Osteoblast (primary cell): Measurements from ENCODE around the gene MID2. TPM values are rescaled to one million over a fixed set of nuclear protein-coding genes. Genes with fewer than 3 reads are reported as not detected.
A peak's percentile ranks its signal among the peaks of the same experiment; 100 is the strongest.

Experiments
- DNase-seq: peaks from one replicate; pipeline ENCODE4 v3.0.0; 2011; ENCODE audit warnings: low spot score, mixed read lengths; ENCODE audit not compliant: insufficient read length; ENCODE audit errors: missing footprints
- H2AFZ ChIP-seq: 2 replicates; pipeline ENCODE4 v1.6.0; 2011; ENCODE audit warnings: mild to moderate bottlenecking, low read length
- H3K27ac ChIP-seq: 2 replicates; pipeline ENCODE4 v1.5.1; 2011; ENCODE audit warnings: mild to moderate bottlenecking, low read depth, low read length, moderate library complexity
- H3K27me3 ChIP-seq: 2 replicates; pipeline ENCODE4 v1.6.0; 2012; ENCODE audit warnings: mild to moderate bottlenecking, control low read depth, inconsistent platforms, low read length, moderate library complexity; ENCODE audit not compliant: insufficient read depth
- H3K36me3 ChIP-seq: 2 replicates; pipeline ENCODE4 v1.5.1; 2011; ENCODE audit warnings: mild to moderate bottlenecking, low read length, control low read depth, moderate library complexity; ENCODE audit not compliant: insufficient read depth
- H3K4me1 ChIP-seq: 2 replicates; pipeline ENCODE4 v1.5.1; 2011; ENCODE audit warnings: mild to moderate bottlenecking, low read length, control low read depth, moderate library complexity; ENCODE audit not compliant: insufficient read depth
- H3K4me2 ChIP-seq: 2 replicates; pipeline ENCODE4 v1.6.0; 2011; ENCODE audit warnings: mild to moderate bottlenecking, low read length; ENCODE audit not compliant: insufficient read depth
- H3K4me3 ChIP-seq: fragments of 200-600 bp; sonication (generic); 3 replicates; pipeline ENCODE4 v1.5.1; 2012; ENCODE audit warnings: mild to moderate bottlenecking, low read length, inconsistent platforms; ENCODE audit not compliant: insufficient read depth
- H3K79me2 ChIP-seq: 2 replicates; pipeline ENCODE4 v1.6.0; 2012; ENCODE audit warnings: mild to moderate bottlenecking, low read length, control low read depth, inconsistent platforms; ENCODE audit not compliant: insufficient read depth
- H3K9me3 ChIP-seq: 2 replicates; pipeline ENCODE4 v1.5.1; 2011; ENCODE audit warnings: low read depth, low read length, control low read depth
- H4K20me1 ChIP-seq: 2 replicates; pipeline ENCODE4 v1.6.0; 2012; ENCODE audit warnings: mild to moderate bottlenecking, low read length, control low read depth; ENCODE audit not compliant: insufficient read depth
- total RNA-seq: library from RNA; depleted of rRNA; stranded (reverse); fragments of >200 nt; gene quantifications from 2 replicates; pipeline ENCODE4 v1.2.3, GENCODE V29; 2012
- TF ChIP-seq, protein P1 (sequence below): IDR thresholded peaks from 2 replicates; pipeline ENCODE4 v1.5.1; 2011; ENCODE audit warnings: mild to moderate bottlenecking, low read depth, low read length, moderate library complexity; ENCODE audit errors: extremely low read depth

The MID2 gene
- total RNA-seq, 1 donor = 19.9 TPM

DNA sequence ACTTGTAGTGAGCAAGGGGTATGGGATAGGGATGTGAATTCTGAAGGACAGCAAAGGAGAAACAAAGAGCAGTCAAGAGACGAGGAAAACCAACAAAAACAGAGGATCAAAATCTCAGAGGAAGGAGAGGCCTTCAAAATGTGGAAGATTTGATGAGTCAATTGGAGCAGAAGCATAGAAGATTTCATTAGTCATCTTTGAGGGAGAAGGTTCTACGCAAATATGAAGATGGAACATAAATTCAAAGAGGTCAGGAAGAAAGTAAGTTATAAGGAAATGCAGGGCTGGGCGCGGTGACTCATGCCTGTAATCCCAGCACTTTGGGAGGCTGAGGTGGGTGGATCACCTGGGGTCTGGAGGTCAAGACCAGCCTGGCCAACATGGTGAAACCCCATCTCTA is 35.4 kb downstream of the MID2 start:
- TF ChIP-seq, protein P1, sequence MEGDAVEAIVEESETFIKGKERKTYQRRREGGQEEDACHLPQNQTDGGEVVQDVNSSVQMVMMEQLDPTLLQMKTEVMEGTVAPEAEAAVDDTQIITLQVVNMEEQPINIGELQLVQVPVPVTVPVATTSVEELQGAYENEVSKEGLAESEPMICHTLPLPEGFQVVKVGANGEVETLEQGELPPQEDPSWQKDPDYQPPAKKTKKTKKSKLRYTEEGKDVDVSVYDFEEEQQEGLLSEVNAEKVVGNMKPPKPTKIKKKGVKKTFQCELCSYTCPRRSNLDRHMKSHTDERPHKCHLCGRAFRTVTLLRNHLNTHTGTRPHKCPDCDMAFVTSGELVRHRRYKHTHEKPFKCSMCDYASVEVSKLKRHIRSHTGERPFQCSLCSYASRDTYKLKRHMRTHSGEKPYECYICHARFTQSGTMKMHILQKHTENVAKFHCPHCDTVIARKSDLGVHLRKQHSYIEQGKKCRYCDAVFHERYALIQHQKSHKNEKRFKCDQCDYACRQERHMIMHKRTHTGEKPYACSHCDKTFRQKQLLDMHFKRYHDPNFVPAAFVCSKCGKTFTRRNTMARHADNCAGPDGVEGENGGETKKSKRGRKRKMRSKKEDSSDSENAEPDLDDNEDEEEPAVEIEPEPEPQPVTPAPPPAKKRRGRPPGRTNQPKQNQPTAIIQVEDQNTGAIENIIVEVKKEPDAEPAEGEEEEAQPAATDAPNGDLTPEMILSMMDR = no peak
- no peak overlapping the region for H2AFZ ChIP-seq
- no peak for DNase-seq
- H3K27me3 ChIP-seq = peaks cover 12% of the 10 kb centered on the region
- H3K4me3 ChIP-seq = no peak overlapping the region
- H3K27ac ChIP-seq = no peak overlapping the region
- no peaks in the 10 kb centered on the region for H3K79me2 ChIP-seq
- no peaks in the 10 kb centered on the region for H4K20me1 ChIP-seq
- H3K4me1 ChIP-seq = peaks cover 4% of the 10 kb centered on the region
- no peak overlapping the region for H3K4me2 ChIP-seq
- H3K36me3 ChIP-seq = no peaks in the 10 kb centered on the region
- H3K9me3 ChIP-seq = no peaks in the 10 kb centered on the region

DNA sequence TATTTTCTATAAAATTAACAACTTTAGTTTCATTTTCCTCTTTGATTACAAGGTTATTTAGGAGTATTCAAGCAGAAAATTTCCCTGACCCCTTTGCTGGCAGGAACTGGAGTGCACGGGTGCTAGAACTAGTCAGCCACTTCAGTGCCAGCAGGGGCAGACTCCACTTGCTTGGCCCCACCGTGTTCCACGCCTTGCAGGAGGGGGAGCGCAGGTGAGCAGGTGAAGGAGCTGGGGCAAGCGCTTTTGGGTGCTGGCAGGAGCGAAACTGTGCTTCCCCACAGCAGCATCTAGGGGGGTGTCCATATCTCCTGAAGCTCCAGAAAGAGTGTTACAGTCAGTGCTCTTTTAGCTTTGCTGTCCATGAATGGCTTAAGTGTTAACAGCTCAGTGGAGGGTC is 45.5 kb downstream of the MID2 start:
- no peak overlapping the region for H2AFZ ChIP-seq
- no peak for DNase-seq
- TF ChIP-seq, protein P1 = no peak
- no peaks in the 10 kb centered on the region for H4K20me1 ChIP-seq
- no peaks in the 10 kb centered on the region for H3K36me3 ChIP-seq
- H3K4me2 ChIP-seq = no peak overlapping the region
- H3K4me3 ChIP-seq = no peak overlapping the region
- no peaks in the 10 kb centered on the region for H3K79me2 ChIP-seq
- no peak overlapping the region for H3K27ac ChIP-seq
- peaks cover 13% of the 10 kb centered on the region for H3K27me3 ChIP-seq
- H3K4me1 ChIP-seq = peaks cover 5% of the 10 kb centered on the region
- no peaks in the 10 kb centered on the region for H3K9me3 ChIP-seq

DNA sequence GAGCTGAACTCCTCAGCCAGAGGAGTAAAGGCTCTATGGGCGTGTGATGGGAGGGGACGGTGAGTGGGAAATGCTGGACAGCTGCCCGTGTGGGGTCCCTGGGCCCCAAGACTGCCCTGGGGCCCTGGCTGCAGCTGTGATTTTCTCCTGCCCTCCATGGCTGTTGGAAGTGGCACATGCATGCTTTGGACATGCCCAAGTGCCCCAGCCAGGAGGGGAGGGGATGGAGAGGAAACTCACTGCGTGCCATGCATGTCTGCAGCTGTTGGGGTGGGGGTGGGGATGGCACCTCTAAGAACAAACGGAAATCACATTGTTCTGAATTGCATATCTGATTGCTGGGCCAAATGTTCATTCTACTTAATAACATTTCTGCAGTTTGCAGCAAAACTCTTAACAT is 52.4 kb downstream of the MID2 start:
- Histone ChIP-seq H4K20me1 (peaks cover 3% of the 10 kb centered on the region), H3K9me3 (no peaks in the 10 kb centered on the region), H2AFZ (no peak overlapping the region), H3K4me3 (no peak overlapping the region), H3K36me3 (no peaks in the 10 kb centered on the region), H3K79me2 (no peaks in the 10 kb centered on the region), H3K27me3 (peaks cover 2% of the 10 kb centered on the region), H3K4me1 (no peaks in the 10 kb centered on the region), H3K27ac (no peak overlapping the region), H3K4me2 (no peak overlapping the region)
- TF ChIP-seq, protein P1 = no peak
- no peak for DNase-seq

DNA sequence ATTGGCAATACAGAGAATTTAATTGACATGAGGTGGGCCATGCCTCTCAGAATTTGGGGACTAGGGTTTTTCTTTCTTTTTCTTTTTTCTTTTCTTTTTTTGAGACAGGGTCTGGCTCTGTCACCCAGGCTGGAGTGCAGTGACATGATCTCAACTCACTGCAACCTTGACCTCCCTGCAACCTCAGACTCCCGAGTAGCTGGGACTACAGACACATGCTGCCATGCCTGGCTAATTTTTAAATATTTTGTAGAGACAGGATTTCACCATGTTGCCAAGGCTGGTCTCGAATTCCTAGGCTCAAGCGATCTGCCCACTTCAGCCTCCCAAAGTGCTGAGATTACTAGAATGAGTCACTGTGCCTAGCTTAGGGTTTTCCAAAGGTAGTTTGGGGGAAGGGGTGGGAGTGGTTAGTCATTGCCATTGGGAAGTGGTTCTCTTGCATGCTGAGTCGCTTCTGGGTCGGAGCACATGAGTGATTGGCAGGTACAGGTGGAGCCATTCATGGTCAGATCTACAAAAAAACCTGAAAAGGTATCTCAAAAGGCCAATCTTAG is 54.5 kb downstream of the MID2 start:
- no peaks in the 10 kb centered on the region for H3K27me3 ChIP-seq
- no peaks in the 10 kb centered on the region for H3K36me3 ChIP-seq
- TF ChIP-seq, protein P1 = no peak
- no peaks in the 10 kb centered on the region for H3K4me1 ChIP-seq
- no peak overlapping the region for H3K4me2 ChIP-seq
- peak; percentile 22 for DNase-seq
- H3K9me3 ChIP-seq = no peaks in the 10 kb centered on the region
- no peak overlapping the region for H3K27ac ChIP-seq
- no peaks in the 10 kb centered on the region for H3K79me2 ChIP-seq
- peaks cover 3% of the 10 kb centered on the region for H4K20me1 ChIP-seq
- H2AFZ ChIP-seq = no peak overlapping the region
- no peak overlapping the region for H3K4me3 ChIP-seq
